SK-N-SH treated with all-trans-retinoic acid at 6 μM for 48 hours (cell line): ENCODE results near the gene TJP2.

Source experiments
- CREB5 ChIP-seq: fragments of 250-450 bp; sonication (Bioruptor Pico); IDR thresholded peaks from 2 replicates; pipeline ENCODE4 v1.5.1; 2020; ENCODE audit warnings: low read depth, mild to moderate bottlenecking, moderate library complexity
- OSR1 ChIP-seq: fragments of 250-450 bp; sonication (Bioruptor Pico); IDR thresholded peaks from 2 replicates; pipeline ENCODE4 v1.8.0; 2022; ENCODE audit warnings: moderate library complexity, mild to moderate bottlenecking, inconsistent platforms

- no peak for TF ChIP-seq CREB5
- no peak for TF ChIP-seq OSR1 (CRISPR knock-in tag)
Observed at GRCh38 chr9:69171049-69171448, 3.0 kb upstream of the TJP2 start.
